ENCODE measurements around the gene REEP1. TPM values are rescaled to one million over a fixed set of nuclear protein-coding genes. Genes with fewer than 3 reads are reported as not detected.

The REEP1 gene
- total and polyA plus RNA-seq, 9 of the 15 experiments (the other 6 are each of a cell fraction or from before 2014, with no cell fraction given), result 0.11 to 0.67 (median 0.13) TPM

GRCh38 chr2:86213699-86214502 lies 123.5 kb downstream of the REEP1 start (continued):
- TF ChIP-seq POLR2B (IDR thresholded peaks at IDR 0.05; ENCODE audit: low read depth, partially characterized antibody), result peak; percentile 28
- no peak for TF ChIP-seq TAF7 (tag; IDR thresholded peaks at IDR 0.05)
- TF ChIP-seq KDM1A (IDR thresholded peaks at IDR 0.05), result peak; percentile 81 to 89
- peak; percentile 82; the same call in 1 of the 2 replicates for TF ChIP-seq GATAD2B (IDR thresholded peaks at IDR 0.05; ENCODE audit: borderline replicate concordance)
- no peak for TF ChIP-seq SRSF1 (IDR thresholded peaks at IDR 0.05; ENCODE audit: low read depth, low read length)
- TF ChIP-seq MYC (IDR thresholded peaks at IDR 0.05; ENCODE audit: low read depth, low read length), result peak; percentile 78
- TF ChIP-seq MYC (CRISPR knock-in tag; IDR thresholded peaks at IDR 0.05; ENCODE audit: borderline replicate concordance, low read depth), result no peak
- TF ChIP-seq POLR2A (conservative IDR thresholded peaks at IDR 0.05), result no peak
- TF ChIP-seq SPI1 (IDR thresholded peaks at IDR 0.05; ENCODE audit: borderline replicate concordance, low read depth, low read length), result no peak
- TF ChIP-seq RFX7 (CRISPR knock-in tag; IDR thresholded peaks at IDR 0.05), result no peak
- TF ChIP-seq MTF1 (CRISPR knock-in tag; IDR thresholded peaks at IDR 0.05; ENCODE audit: borderline replicate concordance), result no peak
- TF ChIP-seq ZC3H11A (IDR thresholded peaks at IDR 0.05; ENCODE audit: low read depth, low read length), result no peak
- TF ChIP-seq, protein P1, sequence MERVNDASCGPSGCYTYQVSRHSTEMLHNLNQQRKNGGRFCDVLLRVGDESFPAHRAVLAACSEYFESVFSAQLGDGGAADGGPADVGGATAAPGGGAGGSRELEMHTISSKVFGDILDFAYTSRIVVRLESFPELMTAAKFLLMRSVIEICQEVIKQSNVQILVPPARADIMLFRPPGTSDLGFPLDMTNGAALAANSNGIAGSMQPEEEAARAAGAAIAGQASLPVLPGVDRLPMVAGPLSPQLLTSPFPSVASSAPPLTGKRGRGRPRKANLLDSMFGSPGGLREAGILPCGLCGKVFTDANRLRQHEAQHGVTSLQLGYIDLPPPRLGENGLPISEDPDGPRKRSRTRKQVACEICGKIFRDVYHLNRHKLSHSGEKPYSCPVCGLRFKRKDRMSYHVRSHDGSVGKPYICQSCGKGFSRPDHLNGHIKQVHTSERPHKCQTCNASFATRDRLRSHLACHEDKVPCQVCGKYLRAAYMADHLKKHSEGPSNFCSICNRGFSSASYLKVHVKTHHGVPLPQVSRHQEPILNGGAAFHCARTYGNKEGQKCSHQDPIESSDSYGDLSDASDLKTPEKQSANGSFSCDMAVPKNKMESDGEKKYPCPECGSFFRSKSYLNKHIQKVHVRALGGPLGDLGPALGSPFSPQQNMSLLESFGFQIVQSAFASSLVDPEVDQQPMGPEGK (CRISPR knock-in tag; IDR thresholded peaks at IDR 0.05; ENCODE audit: borderline replicate concordance), result no peak
- TF ChIP-seq NUFIP1 (IDR thresholded peaks at IDR 0.05; ENCODE audit: partially characterized antibody), result no peak
- no peak for TF ChIP-seq ZFP1 (CRISPR knock-in tag; IDR thresholded peaks at IDR 0.05)
- TF ChIP-seq, protein P2, sequence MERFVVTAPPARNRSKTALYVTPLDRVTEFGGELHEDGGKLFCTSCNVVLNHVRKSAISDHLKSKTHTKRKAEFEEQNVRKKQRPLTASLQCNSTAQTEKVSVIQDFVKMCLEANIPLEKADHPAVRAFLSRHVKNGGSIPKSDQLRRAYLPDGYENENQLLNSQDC (CRISPR knock-in tag; IDR thresholded peaks at IDR 0.05), result peak; percentile 60; the same call in 1 of the 2 replicates
- TF ChIP-seq, protein P3, sequence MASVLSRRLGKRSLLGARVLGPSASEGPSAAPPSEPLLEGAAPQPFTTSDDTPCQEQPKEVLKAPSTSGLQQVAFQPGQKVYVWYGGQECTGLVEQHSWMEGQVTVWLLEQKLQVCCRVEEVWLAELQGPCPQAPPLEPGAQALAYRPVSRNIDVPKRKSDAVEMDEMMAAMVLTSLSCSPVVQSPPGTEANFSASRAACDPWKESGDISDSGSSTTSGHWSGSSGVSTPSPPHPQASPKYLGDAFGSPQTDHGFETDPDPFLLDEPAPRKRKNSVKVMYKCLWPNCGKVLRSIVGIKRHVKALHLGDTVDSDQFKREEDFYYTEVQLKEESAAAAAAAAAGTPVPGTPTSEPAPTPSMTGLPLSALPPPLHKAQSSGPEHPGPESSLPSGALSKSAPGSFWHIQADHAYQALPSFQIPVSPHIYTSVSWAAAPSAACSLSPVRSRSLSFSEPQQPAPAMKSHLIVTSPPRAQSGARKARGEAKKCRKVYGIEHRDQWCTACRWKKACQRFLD (CRISPR knock-in tag; IDR thresholded peaks at IDR 0.05), result peak; percentile 77; the same call in 1 of the 2 replicates
- TF ChIP-seq, protein P4, sequence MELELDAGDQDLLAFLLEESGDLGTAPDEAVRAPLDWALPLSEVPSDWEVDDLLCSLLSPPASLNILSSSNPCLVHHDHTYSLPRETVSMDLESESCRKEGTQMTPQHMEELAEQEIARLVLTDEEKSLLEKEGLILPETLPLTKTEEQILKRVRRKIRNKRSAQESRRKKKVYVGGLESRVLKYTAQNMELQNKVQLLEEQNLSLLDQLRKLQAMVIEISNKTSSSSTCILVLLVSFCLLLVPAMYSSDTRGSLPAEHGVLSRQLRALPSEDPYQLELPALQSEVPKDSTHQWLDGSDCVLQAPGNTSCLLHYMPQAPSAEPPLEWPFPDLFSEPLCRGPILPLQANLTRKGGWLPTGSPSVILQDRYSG (tag; conservative IDR thresholded peaks at IDR 0.05; ENCODE audit: low read depth), result no peak
- no peak for TF ChIP-seq TCFL5 (CRISPR knock-in tag; conservative IDR thresholded peaks at IDR 0.05)
- TF ChIP-seq L3MBTL2 (IDR thresholded peaks at IDR 0.05), result peak; percentile 53
- TF ChIP-seq ARID3B (CRISPR knock-in tag; IDR thresholded peaks at IDR 0.05; ENCODE audit: borderline replicate concordance), result no peak
- TF ChIP-seq ELF1 (tag; IDR thresholded peaks at IDR 0.05), result no peak
- TF ChIP-seq ZSCAN32 (CRISPR knock-in tag; IDR thresholded peaks at IDR 0.05), result no peak
